ENCODE results near the gene SEMA3B.

- no peak for TF ChIP-seq POLR2A (IDR thresholded peaks at IDR 0.05; ENCODE audit: low read depth, low read length)
- no peak for TF ChIP-seq POLR2AphosphoS5 (IDR thresholded peaks at IDR 0.05; ENCODE audit: low read depth, low read length)
- TF ChIP-seq SPI1 (IDR thresholded peaks at IDR 0.05; ENCODE audit: low read depth, low read length) = no peak
- no peak for TF ChIP-seq TAF1 (IDR thresholded peaks at IDR 0.05; ENCODE audit: low read depth, low read length)
- no peak for TF ChIP-seq POU2F2 (IDR thresholded peaks at IDR 0.05; ENCODE audit: low read depth, low read length)
- no peak for TF ChIP-seq PAX5 (IDR thresholded peaks at IDR 0.05; ENCODE audit: insufficient read depth, low read length, severe bottlenecking)
These were observed 33.4 kb downstream of the SEMA3B start for GRCh38 chr3:50302095-50303012.
